ENCODE measurements around the gene ARL6IP5. TPM values are rescaled to one million over a fixed set of nuclear protein-coding genes. Genes with fewer than 3 reads are reported as not detected.

ARL6IP5 gene
- total and polyA plus RNA-seq, 9 of the 15 experiments (the other 6 are each of a cell fraction or from before 2014, with no cell fraction given): 10.3 to 54.0 (median 12.7) TPM

GRCh38 chr3:69108811-69109210 is 24.1 kb downstream of the ARL6IP5 start:
- CTCF ChIA-PET (ENCODE audit: low intra/inter-chr PET ratio): no interaction called here
- POLR2A ChIA-PET: interaction anchor here (0.7 to 1.4 kb wide), 2 partner anchors 17 to 26 kb away, joined by 3 to 4 read pairs; no protein-coding TSS in a partner anchor
- DNase-seq (ENCODE audit: extremely low read depth in 1 of 4, low spot score in 3 of 4) (peak in 2 of 4 experiments; percentile 11 to 20), FAIRE-seq (peak; percentile 11), ATAC-seq (peak; percentile 58; the same call in 1 of the 3 replicates)
- peak overlapping the region; percentile 86 for H2AFZ ChIP-seq (ENCODE audit: low read depth, low read length)
- no peak overlapping the region for H3K4me2 ChIP-seq (ENCODE audit: insufficient read depth, low read length)
- H3K27ac ChIP-seq (ENCODE audit: extremely low read depth, low read depth, low read length): 0 out of 3 replicates have a peak overlapping the region, but pooled peaks have one; percentile 26
- H3K27me3 ChIP-seq (ENCODE audit: control insufficient read depth in 2 of 2, insufficient read depth in 2 of 2, low read length in 2 of 2): no peaks in the 10 kb centered on the region
- no peak overlapping the region for H3K4me3 ChIP-seq
- H3K4me1 ChIP-seq (replicated peaks in 1 of 2; ENCODE audit: control insufficient read depth in 2 of 2, insufficient read depth in 2 of 2, low read length in 2 of 2): peaks cover 0 to 15% of the 10 kb centered on the region in 2 experiments; a peak in 3 of 5 replicates
- H3K9ac ChIP-seq (ENCODE audit: insufficient read depth in 1 of 2, low read depth in 2 of 2, low read length in 2 of 2): no peak overlapping the region
- H4K20me1 ChIP-seq (replicated peaks; ENCODE audit: control insufficient read depth, insufficient read depth, low read length): no peaks in the 10 kb centered on the region
- 33% methylated on average over 5 of the region's 5 CpGs for WGBS (ENCODE audit: insufficient coverage, low coverage, missing lambda C conversion rate)
- H3K9me1 ChIP-seq (ENCODE audit: control insufficient read depth, insufficient read depth, low read length): no peaks in the 10 kb centered on the region
- in situ Hi-C loops (cut with MboI) (no loop called here), intact Hi-C loops (cut with micrococcal nuclease) (no loop called here)
- BruUV-seq (replicated peaks): no TSS peak
- H3K9me3 ChIP-seq (replicated peaks; ENCODE audit: control insufficient read depth, insufficient read depth, low read depth, low read length): no peaks in the 10 kb centered on the region
- H3K36me3 ChIP-seq (ENCODE audit: control insufficient read depth, insufficient read depth, low read length): peaks cover 7% of the 10 kb centered on the region; the same call in 1 of the 3 replicates
- no peaks in the 10 kb centered on the region for H3K79me2 ChIP-seq (ENCODE audit: control insufficient read depth, insufficient read depth, low read length)
- peak; percentile 85 for TF ChIP-seq SOX6 (IDR thresholded peaks at IDR 0.05)
- no peak for TF ChIP-seq NFE2 (IDR thresholded peaks at IDR 0.05; ENCODE audit: low read depth)
- TF ChIP-seq ZNF24 (IDR thresholded peaks at IDR 0.05): no peak
- TF ChIP-seq L3MBTL2 (IDR thresholded peaks at IDR 0.05): peak; percentile 60
- no peak for TF ChIP-seq CEBPG (CRISPR knock-in tag; IDR thresholded peaks at IDR 0.05)
- no peak for TF ChIP-seq CEBPG (tag; conservative IDR thresholded peaks at IDR 0.05 in 1 of 2, IDR thresholded peaks at IDR 0.05 in 1 of 2)
- TF ChIP-seq CREB3L1 (IDR thresholded peaks at IDR 0.05; ENCODE audit: borderline replicate concordance, low read depth): 0 out of 2 replicates have a peak, but pooled peaks have one; percentile 39
- no peak for TF ChIP-seq ZNF354B (CRISPR knock-in tag; IDR thresholded peaks at IDR 0.05)
- peak in 1 of 2 experiments; percentile 61; a peak in 1 of 4 replicates for TF ChIP-seq MNT (conservative IDR thresholded peaks at IDR 0.05)
- TF ChIP-seq HMG20A (CRISPR knock-in tag; conservative IDR thresholded peaks at IDR 0.05): no peak
- TF ChIP-seq ZNF592 (IDR thresholded peaks at IDR 0.05): peak; percentile 40; the same call in 1 of the 2 replicates
- TF ChIP-seq TAL1 (IDR thresholded peaks at IDR 0.05): no peak
- no peak for TF ChIP-seq MYNN (IDR thresholded peaks at IDR 0.05)
- no peak for TF ChIP-seq MYNN (CRISPR knock-in tag; IDR thresholded peaks at IDR 0.05)
- no peak for TF ChIP-seq GABPB2 (CRISPR knock-in tag; conservative IDR thresholded peaks at IDR 0.05)
- TF ChIP-seq ZNF507 (tag; conservative IDR thresholded peaks at IDR 0.05): no peak
- peak; percentile 40; the same call in 1 of the 2 replicates for TF ChIP-seq FOSL1 (tag; conservative IDR thresholded peaks at IDR 0.05)

All from K562 (cell line).